Naive thymus-derived CD4-positive, alpha-beta T cell (primary cell): Measurements from ENCODE around the gene NEDD4L. TPM values are rescaled to one million over a fixed set of nuclear protein-coding genes. Genes with fewer than 3 reads are reported as not detected.

Source experiments
- ATAC-seq: fragments of 150-1000 bp; cut with Tn5 transposase; 2 replicates; pipeline ENCODE4 v1.10.0; 2021; ENCODE audit warnings: mild to moderate bottlenecking, moderate library complexity
- CTCF ChIA-PET: fragments of 350-600 bp; sonication (Branson Sonifier 250); formaldehyde crosslinking; loops from one replicate; lab custom pipeline; 2021; ENCODE audit warnings: antibody characterized with exemption; lab: Charles Lee
- POLR2A ChIA-PET: fragments of 350-600 bp; sonication (Branson Sonifier 250); formaldehyde crosslinking; loops from one replicate; lab custom pipeline; 2021; ENCODE audit warnings: antibody characterized with exemption, inconsistent platforms; lab: Charles Lee
- DNase-seq, 9 donors: peaks; one replicate each; pipeline versions ENCODE4 v3.0.0 to v3.0.0-alpha.2; 2020 to 2022; ENCODE audit warnings: mixed read lengths in 1 of 9
- H3K27ac ChIP-seq: one replicate; pipeline ENCODE4 v1.7.0; 2013; ENCODE audit warnings: mild to moderate bottlenecking, low read depth, low read length, moderate library complexity
- H3K27me3 ChIP-seq, 2 donors: one replicate each; pipeline ENCODE4 v1.7.0; 2013; ENCODE audit warnings: low read length in 2 of 2, mild to moderate bottlenecking in 2 of 2, moderate library complexity in 2 of 2; ENCODE audit not compliant: control insufficient read depth in 2 of 2, insufficient read depth in 2 of 2
- H3K36me3 ChIP-seq, 3 experiments: 1 replicate in 2 of 3; 2 replicates in 1 of 3; pipeline ENCODE4 v1.7.0; 2013; ENCODE audit warnings: low read length in 3 of 3, mild to moderate bottlenecking in 3 of 3, moderate library complexity in 1 of 3; ENCODE audit not compliant: insufficient read depth in 3 of 3, control insufficient read depth in 2 of 3
- H3K4me1 ChIP-seq, 2 donors: one replicate each; pipeline ENCODE4 v1.7.0; 2013; ENCODE audit warnings: low read length in 2 of 2, mild to moderate bottlenecking in 2 of 2, moderate library complexity in 1 of 2; ENCODE audit not compliant: control insufficient read depth in 2 of 2, insufficient read depth in 2 of 2
- H3K4me3 ChIP-seq: 2 replicates; pipeline ENCODE4 v1.7.0; 2013; ENCODE audit warnings: mild to moderate bottlenecking, low read length
- H3K9me3 ChIP-seq, 3 experiments: 1 replicate in 2 of 3; 2 replicates in 1 of 3; pipeline ENCODE4 v1.7.0; 2013; ENCODE audit warnings: low read length in 3 of 3; ENCODE audit not compliant: control insufficient read depth in 2 of 3
- H3K27ac Mint-ChIP-seq, 9 donors: one replicate each; pipeline ENCODE4 v1.8.0; 2020 to 2022; ENCODE audit warnings: mixed read lengths in 9 of 9, mild to moderate bottlenecking in 8 of 9, moderate library complexity in 5 of 9, inconsistent platforms in 2 of 9
- H3K27me3 Mint-ChIP-seq, 5 donors: one replicate each; pipeline ENCODE4 v1.8.0; 2021 to 2022; ENCODE audit warnings: mixed read lengths in 5 of 5, mild to moderate bottlenecking in 1 of 5
- H3K36me3 Mint-ChIP-seq, 5 donors: one replicate each; pipeline ENCODE4 v1.8.0; 2020 to 2022; ENCODE audit warnings: mixed read lengths in 5 of 5, mild to moderate bottlenecking in 3 of 5, inconsistent platforms in 1 of 5
- H3K4me1 Mint-ChIP-seq, 7 donors: one replicate each; pipeline ENCODE4 v1.8.0; 2020 to 2022; ENCODE audit warnings: mixed read lengths in 7 of 7, mild to moderate bottlenecking in 3 of 7, inconsistent platforms in 1 of 7
- H3K4me3 Mint-ChIP-seq, 10 donors: one replicate each; pipeline ENCODE4 v1.8.0; 2020 to 2022; ENCODE audit warnings: mild to moderate bottlenecking in 10 of 10, mixed read lengths in 10 of 10, moderate library complexity in 6 of 10, inconsistent platforms in 2 of 10
- H3K9me3 Mint-ChIP-seq, 11 donors: one replicate each; pipeline ENCODE4 v1.8.0; 2020 to 2022; ENCODE audit warnings: mixed read lengths in 11 of 11, mild to moderate bottlenecking in 4 of 11, inconsistent platforms in 1 of 11, moderate library complexity in 1 of 11
- intact Hi-C, 2 donors: fragments of 100-400 bp; cut with micrococcal nuclease; formaldehyde crosslinking; loops; one replicate each; pipeline ENCODE4 v1.15.1; 2023
- polyA plus RNA-seq, 2 donors: library from polyadenylated mRNA; unstranded; fragments of 300-500 nt; fragmentation: Illumina TruSeq; gene quantifications; one replicate each; pipeline ENCODE4 v1.2.3, GENCODE V29; 2021
- total RNA-seq, 6 experiments: library from RNA in 5 of 6; stranded (reverse) in 5 of 6; gene quantifications; 1 replicate in 5 of 6; 2 replicates in 1 of 6; pipeline ENCODE4 v1.2.3 and lab custom pipeline; 2021 to 2026

Gene NEDD4L
- total and polyA plus RNA-seq, 7 experiments from 2014 or later, result 1.1 to 10.3 (median 4.2) TPM

DNA sequence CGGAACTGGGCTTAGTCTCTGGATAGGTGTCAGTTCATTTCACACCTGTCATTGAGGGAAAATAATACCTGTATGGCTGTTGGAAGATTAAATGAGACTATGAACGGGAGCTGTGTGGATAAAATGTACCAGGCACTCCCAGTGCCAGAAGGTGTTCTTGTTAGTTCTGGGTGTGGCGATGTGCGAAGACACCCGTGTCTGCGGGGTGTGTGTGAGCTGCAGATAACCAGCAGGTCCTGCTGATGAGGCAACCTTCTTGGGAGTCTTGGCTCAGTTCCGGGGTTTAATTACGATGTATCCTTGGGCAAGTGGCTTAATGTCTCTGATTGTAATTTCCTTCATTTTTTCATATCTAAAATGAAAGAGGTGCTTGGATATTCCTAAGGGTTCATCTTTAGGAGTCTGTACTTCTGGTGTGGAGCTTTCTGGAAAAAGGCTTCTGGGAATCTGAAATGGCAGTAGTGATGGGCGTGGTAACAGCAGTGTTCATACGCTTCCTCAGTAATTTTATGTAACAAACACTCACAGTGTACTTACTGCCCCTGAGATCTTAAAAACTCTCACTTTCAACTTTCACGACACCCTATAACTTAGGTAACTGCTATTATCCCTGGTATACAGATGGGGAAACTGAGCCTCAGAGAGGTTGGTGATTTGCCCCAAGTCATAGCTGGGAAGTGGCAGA, 35.0 kb downstream of the NEDD4L start:
- no peak overlapping the region for H3K4me3 ChIP-seq
- ChIA-PET POLR2A (interaction anchor here (0.7 kb wide), 1 partner anchor 16 kb away, joined by 3 read pairs; no protein-coding TSS in a partner anchor), CTCF (no interaction called here)
- H3K9me3 Mint-ChIP-seq, result peaks cover 0 to 2% (median 0%) of the 10 kb centered on the region in 11 donors
- H3K27me3 Mint-ChIP-seq, result peaks cover 5 to 23% (median 16%) of the 10 kb centered on the region in 5 donors
- no peaks in the 10 kb centered on the region for H3K27me3 ChIP-seq
- no peak overlapping the region for H3K27ac ChIP-seq
- no peaks in the 10 kb centered on the region for H3K9me3 ChIP-seq
- no peak for DNase-seq
- H3K4me1 Mint-ChIP-seq, result no peaks in the 10 kb centered on the region
- ATAC-seq, result no peak
- H3K4me3 Mint-ChIP-seq, result no peak overlapping the region
- H3K4me1 ChIP-seq, result no peaks in the 10 kb centered on the region
- H3K36me3 ChIP-seq, result no peaks in the 10 kb centered on the region
- intact Hi-C loops, result no loop called here
- no peaks in the 10 kb centered on the region for H3K36me3 Mint-ChIP-seq
- H3K27ac Mint-ChIP-seq, result no peak overlapping the region

DNA sequence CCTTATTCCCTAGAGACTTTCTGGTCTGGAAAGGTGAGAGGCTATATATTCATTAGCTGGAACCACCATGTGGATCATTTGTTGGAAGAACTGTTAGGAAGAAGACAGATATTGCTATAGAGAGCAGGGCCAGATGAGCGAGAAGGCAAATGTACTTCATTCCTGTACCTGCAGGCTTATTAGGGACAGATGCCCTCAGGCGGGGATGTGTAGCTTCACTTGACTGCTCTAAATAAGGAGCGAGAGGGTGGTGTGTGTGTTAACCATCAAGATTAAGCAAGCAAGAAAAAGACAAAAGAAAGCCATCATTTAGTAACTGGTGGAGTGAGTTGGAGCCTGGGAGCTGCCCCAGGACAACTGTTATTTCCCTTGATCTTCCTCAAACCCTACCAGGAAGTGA, 36.4 kb downstream of the NEDD4L start:
- Histone ChIP-seq H3K27ac (no peak overlapping the region), H3K27me3 (no peaks in the 10 kb centered on the region), H3K4me1 (no peaks in the 10 kb centered on the region), H3K4me3 (no peak overlapping the region), H3K36me3 (no peaks in the 10 kb centered on the region), H3K9me3 (no peaks in the 10 kb centered on the region)
- Mint-ChIP-seq H3K4me1 (no peaks in the 10 kb centered on the region), H3K4me3 (no peak overlapping the region), H3K36me3 (no peaks in the 10 kb centered on the region), H3K27me3 (peaks cover 8 to 19% (median 16%) of the 10 kb centered on the region in 5 donors), H3K27ac (no peak overlapping the region), H3K9me3 (peaks cover 0 to 5% (median 0%) of the 10 kb centered on the region in 11 donors)
- DNase-seq (no peak), ATAC-seq (no peak)
- ChIA-PET CTCF (no interaction called here), POLR2A (no interaction called here)
- intact Hi-C loops, result no loop called here

DNA sequence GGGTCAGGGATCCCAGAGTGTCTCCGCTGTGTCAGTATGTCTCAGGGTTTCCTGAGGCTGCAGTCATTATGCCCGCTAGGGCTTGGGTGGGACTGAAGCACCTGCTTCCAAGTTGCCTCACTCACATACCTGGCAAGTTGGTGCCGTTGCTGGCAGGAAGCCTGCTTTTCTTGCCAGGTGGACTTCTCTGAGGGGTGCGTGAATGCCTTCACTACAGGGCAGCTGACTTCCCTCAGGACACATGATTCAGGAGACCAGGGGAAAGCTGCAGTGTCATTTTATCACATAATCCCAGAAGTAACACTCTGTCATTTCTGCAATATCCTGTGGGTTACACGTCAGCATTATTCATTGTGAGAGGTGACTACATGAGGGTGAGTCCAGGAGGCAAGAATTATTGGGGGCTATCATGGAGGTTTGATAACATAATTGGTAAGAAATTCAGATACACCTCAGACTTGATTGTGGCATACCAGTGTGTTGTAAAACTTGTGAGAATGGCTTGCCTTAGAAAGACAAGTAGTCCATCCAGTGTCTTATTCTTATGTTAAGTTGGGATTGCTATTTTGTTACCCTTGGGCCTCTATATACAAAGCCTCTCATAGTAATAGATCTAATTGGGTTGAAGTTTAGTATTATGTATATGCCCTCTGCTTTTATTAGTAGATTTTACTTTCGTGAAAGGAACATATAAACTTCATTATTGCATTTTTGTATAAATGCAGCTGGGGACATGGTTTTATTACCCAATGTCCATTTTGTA, 44.1 kb downstream of the NEDD4L start:
- H3K27ac Mint-ChIP-seq, result no peak overlapping the region
- ATAC-seq, result peak; percentile 78
- H3K27ac ChIP-seq, result no peak overlapping the region
- no peaks in the 10 kb centered on the region for H3K4me1 ChIP-seq
- no peaks in the 10 kb centered on the region for H3K36me3 ChIP-seq
- POLR2A ChIA-PET, result no interaction called here
- H3K27me3 ChIP-seq, result no peaks in the 10 kb centered on the region
- H3K36me3 Mint-ChIP-seq, result no peaks in the 10 kb centered on the region
- DNase-seq, result no peak
- CTCF ChIA-PET, result no interaction called here
- H3K27me3 Mint-ChIP-seq, result peaks cover 0 to 9% (median 7%) of the 10 kb centered on the region in 5 donors
- intact Hi-C loops, result no loop called here
- H3K4me1 Mint-ChIP-seq, result peaks cover 0 to 4% (median 0%) of the 10 kb centered on the region in 7 donors
- no peak overlapping the region for H3K4me3 Mint-ChIP-seq
- no peak overlapping the region for H3K4me3 ChIP-seq
- H3K9me3 ChIP-seq, result no peaks in the 10 kb centered on the region
- H3K9me3 Mint-ChIP-seq, result peaks cover 0 to 12% (median 4%) of the 10 kb centered on the region in 11 donors

DNA sequence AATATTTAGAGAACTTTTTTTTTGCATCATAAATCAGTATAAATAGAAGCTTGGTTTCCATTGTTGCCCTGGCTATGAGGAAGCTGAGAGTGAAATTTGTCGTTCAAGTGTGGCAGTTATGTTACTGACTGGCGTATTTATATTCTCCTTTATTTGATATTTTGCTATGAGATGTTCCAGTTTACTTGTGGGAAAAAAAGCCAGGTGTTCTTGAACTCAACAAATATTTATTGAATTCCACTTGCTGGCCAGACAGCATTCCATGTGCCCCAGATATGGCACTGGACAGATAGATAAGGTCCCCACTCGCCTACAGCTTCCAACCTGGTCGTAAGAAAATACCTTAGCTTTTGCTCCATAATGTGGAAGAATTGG, 44.7 kb downstream of the NEDD4L start:
- Mint-ChIP-seq H3K4me1 (peaks cover 0 to 4% (median 0%) of the 10 kb centered on the region in 7 donors), H3K4me3 (no peak overlapping the region), H3K9me3 (peaks cover 0 to 12% (median 4%) of the 10 kb centered on the region in 11 donors), H3K27ac (no peak overlapping the region), H3K27me3 (peaks cover 0 to 9% (median 5%) of the 10 kb centered on the region in 5 donors), H3K36me3 (no peaks in the 10 kb centered on the region)
- intact Hi-C loops, result no loop called here
- POLR2A ChIA-PET, result no interaction called here
- DNase-seq (no peak), ATAC-seq (no peak)
- Histone ChIP-seq H3K27me3 (no peaks in the 10 kb centered on the region), H3K27ac (no peak overlapping the region), H3K36me3 (no peaks in the 10 kb centered on the region), H3K4me1 (no peaks in the 10 kb centered on the region), H3K9me3 (no peaks in the 10 kb centered on the region), H3K4me3 (no peak overlapping the region)
- CTCF ChIA-PET, result no interaction called here

DNA sequence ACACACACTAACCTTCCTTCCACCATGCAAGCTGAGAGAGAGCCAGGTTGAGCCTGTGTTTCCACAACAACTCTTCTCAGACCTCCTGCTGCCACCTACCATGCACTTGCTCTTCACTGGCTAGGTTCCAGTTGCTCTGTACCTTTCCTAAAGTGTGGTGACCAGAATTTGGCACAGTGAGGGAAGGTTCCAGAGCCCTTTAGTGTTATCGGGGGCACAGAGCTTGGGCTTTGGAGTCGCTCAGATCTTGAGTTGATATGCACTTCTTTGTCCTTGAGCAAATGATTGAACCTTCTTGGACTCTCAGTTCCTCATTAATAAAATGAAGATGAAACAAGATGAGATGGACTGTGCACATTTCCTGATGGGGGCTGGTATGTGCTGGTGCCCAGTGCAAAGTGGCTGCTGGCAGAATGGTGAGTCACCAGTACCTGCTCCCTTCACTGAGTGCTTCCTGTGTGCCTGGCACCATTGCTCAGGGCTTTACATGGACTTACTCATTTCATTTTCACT, 47.1 kb downstream of the NEDD4L start:
- no peak overlapping the region for H3K4me3 Mint-ChIP-seq
- DNase-seq, result no peak
- Histone ChIP-seq H3K4me3 (no peak overlapping the region), H3K4me1 (no peaks in the 10 kb centered on the region), H3K27ac (no peak overlapping the region), H3K9me3 (no peaks in the 10 kb centered on the region), H3K36me3 (no peaks in the 10 kb centered on the region), H3K27me3 (no peaks in the 10 kb centered on the region)
- peaks cover 0 to 5% (median 0%) of the 10 kb centered on the region in 5 donors for H3K27me3 Mint-ChIP-seq
- ChIA-PET CTCF (no interaction called here), POLR2A (no interaction called here)
- intact Hi-C loops, result no loop called here
- peaks cover 0 to 8% (median 2%) of the 10 kb centered on the region in 11 donors for H3K9me3 Mint-ChIP-seq
- H3K4me1 Mint-ChIP-seq, result peaks cover 0 to 4% (median 0%) of the 10 kb centered on the region in 7 donors
- no peaks in the 10 kb centered on the region for H3K36me3 Mint-ChIP-seq
- no peak overlapping the region for H3K27ac Mint-ChIP-seq
- peak; percentile 66 for ATAC-seq

DNA sequence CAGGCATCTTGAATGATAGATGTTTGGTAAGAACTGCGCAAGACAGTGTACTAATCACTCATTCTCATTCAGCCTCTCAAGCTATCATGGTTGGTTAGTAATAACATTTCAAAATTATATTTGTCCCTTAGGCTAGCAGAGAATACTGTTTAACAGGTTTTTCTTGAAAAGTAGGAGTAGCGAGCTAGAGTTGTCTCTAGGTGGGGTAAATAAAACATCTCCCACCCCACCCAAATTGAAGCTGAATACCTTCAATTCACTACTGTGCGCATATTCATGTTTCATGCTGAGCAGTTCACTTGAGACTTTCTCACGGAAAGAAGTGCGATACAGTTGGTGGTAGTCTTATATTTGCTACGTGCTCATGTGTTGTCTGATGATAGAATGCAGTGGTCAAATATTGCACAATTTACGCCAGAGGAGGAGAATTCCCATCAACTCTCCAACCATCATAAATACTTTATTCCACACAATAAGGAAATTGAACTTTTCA, 49.3 kb downstream of the NEDD4L start:
- no peaks in the 10 kb centered on the region for H3K9me3 ChIP-seq
- ChIA-PET CTCF (interaction anchor here (0.6 kb wide), 1 partner anchor 88 kb away, joined by 3 read pairs; no protein-coding TSS in a partner anchor), POLR2A (no interaction called here)
- H3K27me3 ChIP-seq, result no peaks in the 10 kb centered on the region
- H3K36me3 ChIP-seq, result no peaks in the 10 kb centered on the region
- Mint-ChIP-seq H3K9me3 (peaks cover 0 to 2% (median 0%) of the 10 kb centered on the region in 11 donors), H3K27ac (no peak overlapping the region), H3K36me3 (no peaks in the 10 kb centered on the region), H3K4me3 (no peak overlapping the region), H3K27me3 (peaks cover 0 to 7% (median 0%) of the 10 kb centered on the region in 5 donors), H3K4me1 (peaks cover 0 to 4% (median 0%) of the 10 kb centered on the region in 7 donors)
- no peak for ATAC-seq
- H3K4me1 ChIP-seq, result no peaks in the 10 kb centered on the region
- no peak overlapping the region for H3K27ac ChIP-seq
- DNase-seq, result no peak
- no peak overlapping the region for H3K4me3 ChIP-seq
- intact Hi-C loops, result no loop called here
